GM03348 (cell line): ENCODE measurements around the gene RND1.

Source experiments
- DNase-seq: peaks from one replicate; pipeline ENCODE4 v3.0.0; 2012; ENCODE audit warnings: low spot score

The RND1 gene

DNA sequence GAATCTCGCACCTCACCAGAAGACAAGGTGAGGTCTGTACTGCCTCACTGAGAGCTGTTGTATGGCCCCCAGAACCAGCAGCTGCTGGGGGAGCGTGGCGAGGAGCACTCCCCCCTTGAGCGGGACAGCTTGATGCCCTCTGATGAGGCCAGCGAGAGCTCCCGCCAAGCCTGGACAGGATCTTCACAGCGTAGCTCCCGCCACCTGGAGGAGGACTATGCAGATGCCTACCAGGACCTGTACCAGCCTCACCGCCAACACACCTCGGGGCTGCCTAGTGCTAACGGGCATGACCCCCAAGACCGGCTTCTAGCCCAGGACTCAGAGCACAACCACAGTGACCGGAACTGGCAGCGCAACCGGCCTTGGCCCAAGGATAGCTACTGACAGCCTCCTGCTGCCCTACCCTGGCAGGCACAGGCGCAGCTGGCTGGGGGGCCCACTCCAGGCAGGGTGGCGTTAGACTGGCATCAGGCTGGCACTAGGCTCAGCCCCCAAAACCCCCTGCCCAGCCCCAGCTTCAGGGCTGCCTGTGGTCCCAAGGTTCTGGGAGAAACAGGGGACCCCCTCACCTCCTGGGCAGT, 38.1 kb downstream of the RND1 start:
- no peak for DNase-seq

DNA sequence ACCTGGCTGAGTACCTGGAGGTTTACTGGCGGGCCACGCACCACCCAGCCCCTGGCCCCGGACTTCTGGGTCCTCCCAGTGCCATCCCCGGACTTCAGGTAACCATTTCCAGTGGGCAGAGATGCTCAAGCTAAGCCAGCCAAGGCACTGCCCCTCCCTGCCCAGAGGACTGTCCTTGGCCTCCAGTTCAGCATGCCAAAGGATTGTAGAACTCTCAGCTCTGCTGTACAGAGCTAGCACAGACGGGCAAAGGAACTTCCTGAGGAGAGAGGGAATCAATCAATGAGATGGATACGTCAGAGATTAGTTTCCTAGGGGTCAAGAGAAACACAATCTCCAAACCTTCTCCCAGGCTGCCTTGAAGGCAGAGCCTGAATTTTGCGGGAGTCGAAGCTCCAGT, 38.6 kb downstream of the RND1 start:
- DNase-seq, result no peak

DNA sequence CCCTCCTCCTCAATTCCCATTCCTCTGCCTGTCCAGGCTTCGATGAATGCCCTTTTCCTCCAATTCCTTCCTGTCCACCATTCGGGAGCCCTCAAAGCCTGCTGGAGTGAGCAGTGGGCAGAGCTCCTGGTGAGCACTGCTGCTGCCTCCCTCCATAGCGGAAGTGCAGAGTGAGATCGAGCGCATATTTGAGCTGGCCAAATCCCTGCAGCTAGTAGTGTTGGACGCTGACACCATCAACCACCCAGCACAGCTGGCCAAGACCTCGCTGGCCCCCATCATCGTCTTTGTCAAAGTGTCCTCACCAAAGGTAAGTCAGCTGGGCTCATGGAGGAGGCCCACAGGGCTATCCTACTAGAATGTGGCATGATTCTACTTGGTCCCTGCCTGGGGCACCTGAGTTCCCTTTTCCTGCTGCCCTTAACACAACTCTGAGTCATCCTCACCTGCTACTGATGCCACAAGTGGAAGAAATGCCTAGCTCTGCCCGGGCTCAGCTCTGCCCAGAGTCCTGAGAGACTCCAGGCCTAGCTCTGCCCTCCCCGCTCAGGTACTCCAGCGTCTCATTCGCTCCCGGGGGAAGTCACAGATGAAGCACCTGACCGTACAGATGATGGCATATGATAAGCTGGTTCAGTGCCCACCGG, 39.3 kb downstream of the RND1 start:
- DNase-seq, result no peak

DNA sequence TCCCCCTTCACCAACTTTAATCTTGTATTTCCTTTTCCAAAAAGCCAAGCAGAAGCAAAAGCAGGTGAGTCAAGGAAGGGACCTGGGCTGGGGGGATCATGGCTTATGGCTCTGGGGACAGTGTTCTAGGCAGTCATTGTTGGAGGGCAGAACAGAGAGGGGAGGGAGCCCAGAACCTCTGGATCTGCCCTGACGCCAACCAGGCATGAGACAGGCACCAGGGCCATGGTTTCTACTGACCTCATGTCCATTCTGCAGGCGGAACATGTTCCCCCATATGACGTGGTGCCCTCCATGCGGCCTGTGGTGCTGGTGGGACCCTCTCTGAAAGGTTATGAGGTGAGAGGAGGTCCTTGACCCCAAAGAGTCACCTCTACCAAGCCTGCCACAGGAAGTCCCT, 40.8 kb downstream of the RND1 start:
- DNase-seq, result no peak

DNA sequence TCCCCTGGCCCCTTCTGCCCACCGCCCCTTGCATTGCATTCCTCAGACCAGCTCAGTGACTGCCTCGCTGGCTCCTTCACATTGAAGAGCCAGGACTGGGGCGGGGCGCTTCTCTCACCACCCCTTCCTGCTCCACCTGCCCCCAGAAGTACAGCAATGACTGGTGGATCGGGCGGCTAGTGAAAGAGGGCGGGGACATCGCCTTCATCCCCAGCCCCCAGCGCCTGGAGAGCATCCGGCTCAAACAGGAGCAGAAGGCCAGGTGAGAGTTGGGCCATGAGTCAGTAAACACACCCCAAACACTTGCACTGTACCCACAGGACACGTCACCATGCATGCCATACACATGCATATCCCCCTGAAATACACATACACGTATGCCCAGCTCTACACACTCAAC, 41.6 kb downstream of the RND1 start:
- no peak for DNase-seq

DNA sequence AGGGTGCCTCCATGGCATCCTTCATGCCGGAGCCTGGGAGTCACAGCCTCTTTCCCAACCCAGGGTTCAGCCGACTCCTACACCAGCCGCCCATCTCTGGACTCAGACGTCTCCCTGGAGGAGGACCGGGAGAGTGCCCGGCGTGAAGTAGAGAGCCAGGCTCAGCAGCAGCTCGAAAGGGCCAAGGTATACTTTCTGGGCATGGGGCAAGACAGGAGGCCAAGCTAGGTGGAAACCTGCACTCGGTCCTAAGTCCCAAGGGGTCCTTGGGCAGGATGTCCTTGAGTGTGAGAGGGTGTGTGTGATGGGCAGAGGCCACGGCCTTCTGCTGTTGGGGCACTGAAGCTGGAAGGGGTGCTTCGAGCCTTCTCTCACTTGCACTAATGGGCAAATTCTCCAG, 42.4 kb downstream of the RND1 start:
- DNase-seq, result no peak

DNA sequence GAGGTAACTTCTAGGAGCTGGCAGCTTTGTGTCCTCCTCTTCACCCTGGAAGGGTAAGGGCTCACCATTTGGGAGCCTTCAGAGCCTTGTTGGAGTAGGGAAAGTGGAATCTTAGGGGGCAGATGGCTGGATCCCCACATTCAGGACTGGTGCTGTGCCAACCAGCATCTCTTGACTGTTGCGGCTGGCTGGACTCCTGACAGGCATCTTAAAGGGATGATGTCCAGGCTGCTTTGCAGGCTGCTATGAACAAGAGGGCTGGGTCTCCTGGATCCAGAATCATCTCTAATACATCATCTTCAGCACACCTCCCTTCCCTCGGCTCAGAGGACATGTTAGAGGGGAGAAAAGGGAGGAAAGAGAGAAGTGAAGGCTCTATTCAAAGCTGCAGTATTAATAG, 43.0 kb downstream of the RND1 start:
- DNase-seq, result no peak

DNA sequence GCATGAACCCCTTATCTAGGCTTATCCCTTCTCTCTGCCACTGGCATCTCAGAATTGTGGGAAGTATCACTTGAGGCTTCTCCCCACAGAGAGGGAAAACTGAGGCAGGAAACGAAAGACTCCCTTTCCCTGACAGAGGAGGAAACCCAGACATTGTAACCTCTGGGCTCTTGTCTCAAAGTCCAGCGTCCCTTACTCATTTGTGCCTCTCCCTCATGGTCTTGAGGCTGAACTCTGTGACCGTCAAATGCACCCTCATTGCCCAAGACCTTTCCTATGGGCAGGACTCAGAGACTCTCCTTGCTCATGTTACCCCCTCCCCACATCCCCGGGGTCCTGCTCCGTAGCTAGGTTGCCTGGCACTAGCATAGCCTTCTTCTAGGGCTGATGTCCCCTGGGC, 43.5 kb downstream of the RND1 start:
- no peak for DNase-seq

DNA sequence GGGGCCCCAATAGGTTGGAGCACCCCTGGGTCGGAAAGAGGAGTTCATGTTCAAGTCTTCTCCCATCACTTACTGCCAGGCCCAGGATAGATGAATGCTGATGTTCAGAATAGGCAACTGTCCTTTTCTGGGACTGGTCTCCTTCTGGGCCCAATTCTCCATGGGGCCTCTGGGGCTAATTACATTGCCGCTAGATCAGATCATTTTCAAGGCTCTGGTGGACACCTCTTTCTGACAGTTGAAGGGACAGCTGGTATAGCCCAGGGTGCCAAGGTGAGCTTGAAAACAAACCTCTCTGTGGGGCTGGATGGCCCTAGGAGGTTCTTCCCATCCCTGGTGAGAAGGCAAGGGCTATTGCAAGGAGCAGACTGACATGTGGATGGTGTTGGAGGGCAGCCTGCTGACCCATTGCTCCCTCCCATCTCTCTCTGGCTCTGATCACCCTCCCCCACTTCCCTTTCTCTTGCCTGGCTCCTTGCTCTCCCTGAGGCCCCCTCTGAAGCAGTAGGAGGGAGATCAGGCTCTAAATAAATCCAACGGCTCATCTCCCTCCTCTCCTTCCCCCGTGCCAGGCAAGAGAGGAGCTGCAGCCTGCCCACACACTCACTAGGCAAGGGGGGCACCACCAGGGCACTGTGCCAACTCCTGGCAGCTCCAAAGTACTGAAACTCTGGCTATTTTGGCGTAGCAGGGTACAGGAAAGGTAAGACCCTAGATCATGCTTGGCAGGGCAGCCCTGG, 45.5 kb downstream of the RND1 start:
- no peak for DNase-seq

DNA sequence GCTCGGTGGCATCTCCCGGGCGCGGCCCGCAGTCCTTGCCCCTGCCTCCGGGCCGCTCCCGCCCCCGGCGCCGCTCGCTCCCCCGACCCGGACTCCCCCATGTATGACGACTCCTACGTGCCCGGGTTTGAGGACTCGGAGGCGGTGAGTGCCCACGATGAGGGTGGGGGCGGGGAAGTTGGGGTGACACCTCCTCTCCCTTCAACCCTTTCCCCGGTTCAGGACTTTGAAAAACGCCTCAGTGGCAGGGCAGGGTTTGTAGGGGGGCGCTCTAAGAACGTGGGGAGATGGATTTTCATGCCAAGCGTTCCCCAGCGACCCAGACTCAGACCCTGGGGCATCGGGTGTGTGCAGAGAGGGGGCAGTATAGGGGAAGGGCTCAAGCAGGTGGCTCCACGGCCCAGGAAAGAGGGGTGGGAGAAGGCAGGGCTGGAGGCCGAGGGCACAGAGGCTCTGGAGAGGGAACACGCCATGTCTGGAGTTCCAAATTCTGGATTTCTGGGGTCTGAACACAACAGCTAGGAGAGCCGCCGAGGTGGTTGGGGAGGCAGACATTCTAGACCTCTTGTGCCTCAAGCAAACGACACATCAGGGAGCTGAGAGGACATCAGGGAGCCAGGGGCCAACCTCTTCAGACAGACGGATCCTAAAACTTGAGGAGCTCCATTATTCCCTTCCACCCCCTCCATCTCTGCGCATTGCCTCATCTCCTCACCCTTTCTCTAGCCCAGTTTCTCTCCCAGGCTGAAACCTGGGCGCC, 46.7 kb downstream of the RND1 start:
- DNase-seq, result no peak

DNA sequence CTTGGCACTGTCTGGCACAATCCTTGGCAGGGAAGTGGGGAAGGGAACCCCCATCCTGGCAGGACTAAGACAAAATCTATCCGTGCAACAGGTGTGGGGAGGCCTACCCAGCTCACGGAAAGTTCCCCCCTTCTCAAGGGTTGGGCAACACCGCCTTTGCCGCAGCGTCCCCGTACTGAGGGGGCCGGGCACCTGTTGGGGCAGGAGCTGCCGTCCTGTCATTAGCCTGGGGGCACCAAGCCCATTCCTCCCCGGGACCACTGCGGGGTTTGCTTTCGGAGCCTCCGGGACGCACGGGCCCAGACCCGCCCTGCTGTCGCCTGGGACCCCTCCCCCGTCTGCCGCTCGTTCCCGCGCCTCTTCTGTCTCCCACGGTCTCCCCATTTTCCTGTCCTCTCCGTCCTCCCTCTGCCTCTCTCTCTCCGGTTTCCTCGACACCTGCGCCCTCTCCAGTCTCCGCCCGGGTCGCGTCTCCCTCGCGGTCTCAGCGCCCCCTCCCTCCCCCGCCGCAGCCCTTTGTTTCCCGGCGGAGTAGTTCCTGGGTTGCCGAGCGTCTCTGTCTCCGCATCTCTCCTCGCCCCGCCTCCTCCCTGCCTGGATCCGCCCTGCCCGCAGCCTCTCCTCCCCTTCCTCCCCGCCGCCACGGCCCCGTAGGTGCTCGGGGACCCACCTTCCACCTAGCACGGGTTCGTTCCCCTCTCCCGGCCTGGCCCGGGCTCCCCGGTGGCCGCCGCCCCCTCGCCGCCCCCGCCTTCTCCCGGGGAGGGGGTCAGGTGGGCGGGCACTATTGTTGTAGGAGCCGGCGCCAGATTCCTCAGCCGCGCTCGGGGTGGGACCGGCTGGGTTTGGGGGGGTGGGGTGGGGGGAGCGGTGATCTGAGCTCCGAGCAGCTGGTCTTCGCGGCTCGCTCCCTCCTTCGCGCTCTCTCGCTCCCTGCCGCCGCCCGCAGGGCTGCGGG, 47.5 kb downstream of the RND1 start, which contains the start of gene CACNB3:
Gene CACNB3, plus strand, starts transcription at position 624 of the 958 bp plus-strand sequence. CDS start 434 bp downstream, outside the sequence.
- DNase-seq, result peak; percentile 91

DNA sequence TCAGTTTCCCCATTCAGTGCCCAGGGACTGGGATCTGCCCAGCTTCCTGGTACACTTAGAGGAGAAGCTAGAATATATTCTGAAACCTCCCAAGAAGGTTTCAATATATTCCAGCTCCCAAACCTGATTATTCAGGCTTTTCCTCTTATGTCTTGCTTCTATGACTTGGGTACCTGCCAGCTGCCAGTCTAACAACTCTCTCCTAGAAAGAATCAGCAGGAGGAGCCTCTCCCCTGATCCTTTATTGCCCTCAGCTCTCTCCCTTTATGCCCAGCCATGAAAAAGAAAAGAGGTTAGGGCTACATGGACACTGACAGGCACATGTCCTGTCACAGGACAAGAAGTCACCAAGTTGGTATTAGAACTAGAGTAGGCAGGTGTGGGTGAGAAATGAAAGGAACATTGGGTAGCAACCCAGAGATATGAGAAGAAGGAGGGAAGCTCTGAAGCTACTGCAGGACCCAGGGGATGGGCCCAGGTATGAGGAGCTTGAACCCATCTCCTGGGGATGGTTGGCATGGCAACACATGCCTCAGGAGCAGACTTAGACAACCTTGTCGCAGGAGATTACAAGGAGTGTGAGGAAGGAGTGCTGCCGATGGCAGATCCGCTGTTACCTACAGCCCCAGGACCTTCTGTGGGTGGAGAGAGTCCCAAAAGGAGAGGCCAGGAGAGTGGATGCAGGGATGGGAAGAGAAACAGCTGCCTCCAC, 49.4 kb downstream of the RND1 start:
- DNase-seq, result no peak

DNA sequence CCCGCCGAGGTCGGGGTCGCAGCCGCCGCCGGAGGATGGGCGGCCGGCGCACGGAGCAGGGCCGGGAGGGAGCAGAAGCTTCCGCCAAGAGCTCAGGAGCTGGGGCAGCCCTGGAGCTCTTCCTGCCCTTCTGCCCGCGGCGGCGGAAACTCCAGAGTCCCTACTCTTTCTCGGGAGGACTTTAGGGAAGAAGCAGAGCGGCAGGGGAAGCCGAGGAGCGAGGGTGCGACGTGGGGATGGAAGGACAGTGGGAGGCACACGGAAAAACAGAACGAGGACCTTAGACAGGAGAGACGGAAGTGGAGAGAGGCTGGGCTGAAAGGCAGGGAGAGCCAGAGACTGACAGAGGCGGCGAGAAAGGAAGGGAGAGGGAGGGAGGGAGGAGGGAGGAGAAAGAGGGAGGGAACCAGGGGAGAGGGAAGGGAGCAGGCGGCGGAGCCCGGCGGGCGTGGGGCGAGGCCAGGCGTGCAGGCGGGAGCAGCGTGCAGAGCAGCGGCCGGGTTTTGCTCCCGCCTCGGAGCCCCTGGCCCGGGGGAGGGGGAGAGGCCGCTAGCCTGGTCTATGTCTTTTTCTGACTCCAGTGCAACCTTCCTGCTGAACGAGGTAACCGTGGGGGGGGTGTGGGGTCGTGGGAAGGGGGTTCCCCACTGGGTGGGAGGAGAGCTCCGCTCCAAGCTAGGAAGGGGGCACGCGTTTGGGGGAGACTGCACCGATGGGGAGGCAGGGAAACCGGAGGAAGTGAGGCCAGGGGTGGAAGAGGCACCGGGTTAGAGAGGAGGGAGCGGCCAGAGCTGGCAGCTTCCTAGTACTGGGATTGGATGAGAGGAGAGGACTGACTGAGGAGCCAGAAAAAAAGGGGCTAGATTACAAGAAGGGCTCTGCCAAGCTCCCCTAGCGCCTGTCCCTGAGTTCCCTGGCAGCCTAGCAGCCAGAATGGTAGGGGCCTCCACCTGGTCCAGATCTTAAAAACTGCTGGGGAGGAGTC, 50.3 kb downstream of the RND1 start:
- DNase-seq, result peak; percentile 94

DNA sequence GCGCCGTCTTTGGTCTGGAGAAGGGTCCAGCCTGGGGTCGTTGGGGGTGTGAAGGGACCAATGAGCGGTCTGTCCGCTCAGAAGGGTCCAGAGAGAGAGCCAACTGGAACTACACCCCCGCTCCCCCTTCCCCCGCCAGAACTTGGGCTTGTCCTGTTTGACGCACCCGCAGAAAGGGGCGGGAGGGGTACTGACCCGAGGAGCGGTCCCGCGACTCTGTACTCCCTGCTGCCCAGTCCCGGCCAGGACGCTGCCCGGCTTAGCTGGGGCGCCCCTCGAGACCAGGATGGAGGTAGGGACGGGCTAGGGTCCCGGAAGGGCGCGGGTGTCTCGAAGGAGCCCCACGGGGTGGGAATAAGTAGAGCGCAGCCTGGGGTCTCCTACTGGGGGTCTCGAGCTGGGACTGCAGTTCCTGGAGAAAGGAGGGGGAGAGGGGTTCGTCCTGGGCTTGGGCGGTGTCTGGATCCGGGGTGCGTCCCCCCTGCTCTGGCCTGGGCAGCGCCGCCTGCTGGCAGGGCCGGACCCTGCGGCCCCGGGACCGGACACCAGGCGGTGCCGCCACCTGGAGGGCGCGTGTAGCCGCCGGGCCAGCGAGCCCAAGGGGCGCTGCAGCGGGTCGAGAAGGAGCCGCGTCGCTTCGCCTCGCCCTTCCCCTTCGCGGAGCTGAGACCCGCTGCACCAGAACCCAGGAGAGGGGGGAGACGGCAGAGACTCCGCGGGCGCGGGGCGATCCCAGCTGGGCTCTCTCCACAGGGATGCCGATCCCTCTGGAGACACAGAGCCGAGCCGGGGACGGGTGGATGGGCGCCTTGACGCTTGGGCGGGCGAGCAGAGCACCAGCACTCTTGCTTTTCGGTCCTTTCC, 51.2 kb downstream of the RND1 start:
- DNase-seq, result peak; percentile 98

DNA sequence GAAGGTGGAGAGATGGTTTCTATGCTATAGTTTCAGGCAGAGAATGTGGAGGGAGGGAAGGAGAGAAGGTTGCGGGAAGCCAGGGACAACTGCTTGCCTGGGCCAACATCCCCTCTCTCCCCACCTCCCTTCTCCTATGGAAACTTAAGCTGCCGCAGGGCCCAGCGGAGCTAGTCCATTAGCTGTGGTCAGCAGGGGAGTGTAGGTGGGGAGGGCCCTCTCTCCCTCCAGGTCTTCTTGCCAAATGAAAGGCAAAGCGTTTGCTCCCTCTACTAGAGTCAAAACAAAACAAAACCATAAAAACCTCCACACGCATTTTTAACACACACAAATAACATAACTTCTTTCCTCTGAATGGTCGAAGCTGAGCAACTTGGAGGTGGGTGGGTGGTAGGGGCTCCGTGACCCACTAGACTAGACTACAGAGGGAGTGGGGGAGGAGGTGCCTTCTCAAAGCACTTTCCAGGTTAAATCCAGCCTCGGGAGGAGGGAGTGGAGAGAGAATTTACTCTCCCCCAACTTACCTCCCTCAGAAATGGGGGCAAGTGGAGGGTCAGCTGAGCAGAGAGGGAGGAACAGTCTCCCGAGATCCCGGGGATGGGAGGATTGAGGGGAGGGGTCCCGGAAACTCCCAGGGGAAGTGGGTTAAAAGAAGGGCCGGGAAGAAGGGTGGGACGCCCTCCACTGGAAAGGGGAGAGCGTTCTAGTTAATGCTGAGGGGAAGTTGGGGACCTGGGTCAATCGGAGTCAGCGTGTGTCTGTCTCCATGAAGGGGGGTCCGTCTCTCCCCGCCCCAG, 52.0 kb downstream of the RND1 start:
- no peak for DNase-seq

DNA sequence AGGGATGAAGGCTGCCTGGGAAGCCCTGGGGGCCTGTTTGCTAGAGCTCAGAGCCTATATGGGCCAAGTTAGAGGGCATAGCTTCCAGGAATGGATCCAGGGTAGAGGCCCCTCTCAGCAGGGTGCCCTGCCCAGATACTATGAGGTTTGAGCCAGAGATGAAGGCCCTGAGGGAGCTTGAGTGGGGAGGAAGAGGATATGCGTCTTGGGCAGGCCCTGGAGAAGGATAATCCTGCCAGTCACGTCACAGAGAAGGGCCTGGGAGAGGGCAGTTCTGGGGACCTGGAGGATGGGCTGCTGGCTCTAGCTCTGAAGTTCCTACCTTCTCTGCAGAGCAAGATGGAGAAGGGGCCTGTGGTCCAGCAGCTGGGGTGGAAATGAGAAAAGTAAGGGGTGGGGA, 53.3 kb downstream of the RND1 start:
- no peak for DNase-seq

DNA sequence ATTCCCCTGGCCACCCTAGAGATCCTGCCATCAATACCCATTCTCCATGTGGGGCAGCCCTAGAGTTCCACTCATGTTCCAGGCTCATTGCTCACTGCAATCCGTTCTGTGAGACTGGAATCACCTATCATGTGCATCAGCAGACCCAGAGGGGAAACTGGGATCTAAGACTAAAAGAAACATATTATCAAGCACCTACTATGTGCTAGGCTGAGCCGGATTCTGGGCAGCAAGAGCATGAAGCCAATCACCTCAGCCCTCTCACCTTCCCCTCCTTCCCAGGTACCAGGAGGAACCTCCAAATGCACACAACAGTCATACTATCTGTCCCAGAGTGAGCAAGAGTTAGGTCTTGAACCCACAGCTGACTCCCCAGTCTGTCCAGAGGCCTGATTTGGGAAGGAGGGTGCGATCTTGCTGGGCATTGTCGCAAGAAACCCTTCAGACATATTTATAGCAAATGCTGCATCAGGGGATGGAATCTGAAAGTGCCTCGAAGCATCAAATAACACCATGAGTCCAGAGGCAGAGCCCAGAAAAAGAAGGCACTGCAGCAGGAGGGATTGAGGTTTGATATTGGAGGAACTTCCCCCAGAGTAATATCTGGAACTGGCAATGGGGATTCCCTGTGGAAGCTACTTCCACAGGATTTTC, 54.1 kb downstream of the RND1 start:
- DNase-seq, result no peak
